GM12875 (cell line): Measurements from ENCODE around the gene C14orf93.

ENCODE experiments used
- H3K4me3 ChIP-seq: one replicate; pipeline ENCODE4 v1.5.1; 2011; ENCODE audit warnings: low read depth, low read length, control low read depth
- CTCF ChIP-seq: IDR thresholded peaks from 2 replicates; pipeline ENCODE4 v1.5.1; 2011; ENCODE audit warnings: low read depth, mild to moderate bottlenecking, control low read depth, inconsistent platforms, low read length, moderate library complexity, borderline replicate concordance; ENCODE audit not compliant: insufficient read depth

The C14orf93 gene

GRCh38 chr14:22996768-22997654 lies 12.9 kb downstream of the C14orf93 start:
- no peak overlapping the region for H3K4me3 ChIP-seq

GRCh38 chr14:22995889-22996625 lies 13.9 kb downstream of the C14orf93 start:
- no peak overlapping the region for H3K4me3 ChIP-seq
- TF ChIP-seq CTCF: no peak

More at GRCh38 chr14:22996768-22997654, 12.9 kb downstream of the C14orf93 start:
- no peak for TF ChIP-seq CTCF

- TF ChIP-seq CTCF: peak; percentile 62
- no peak overlapping the region for H3K4me3 ChIP-seq
These were observed 15.1 kb downstream of the C14orf93 start for GRCh38 chr14:22994762-22995275.

- H3K4me3 ChIP-seq: no peak overlapping the region
- TF ChIP-seq CTCF: no peak
These were observed 16.4 kb downstream of the C14orf93 start for GRCh38 chr14:22993517-22993916.

GRCh38 chr14:22991852-22992251 lies 18.1 kb downstream of the C14orf93 start:
- no peak overlapping the region for H3K4me3 ChIP-seq
- TF ChIP-seq CTCF: no peak

- H3K4me3 ChIP-seq: no peak overlapping the region
- no peak for TF ChIP-seq CTCF
These were observed 22.7 kb downstream of the C14orf93 start for GRCh38 chr14:22987291-22987690.
